Right atrium auricular region (tissue), 2 donors: ENCODE measurements around the gene DGCR2. TPM values are rescaled to one million over a fixed set of nuclear protein-coding genes. Genes with fewer than 3 reads are reported as not detected.
"Not testable (repeated sequence)": the region's sequence is repeated elsewhere in the genome, so short reads cannot be mapped to it uniquely, and the experiment has no call there.

Experiments
- DNase-seq: peaks from one replicate; pipeline ENCODE4 v3.0.0-alpha.2; 2019; ENCODE audit warnings: low spot score
- H3K27ac ChIP-seq, 2 donors: fragments of 200-600 bp; sonication (generic); 1 replicate in 1 of 2; 2 replicates in 1 of 2; pipeline ENCODE4 v1.5.1; 2016 to 2019
- H3K27me3 ChIP-seq, 2 donors: fragments of 200-600 bp; sonication (generic); one replicate each; pipeline versions ENCODE4 v1.5.1 to v1.6.0; 2017 to 2019
- H3K36me3 ChIP-seq: fragments of 200-600 bp; sonication (generic); one replicate; pipeline ENCODE4 v1.5.1; 2016
- H3K4me1 ChIP-seq, 2 donors: fragments of 200-600 bp; sonication (generic); one replicate each; pipeline versions ENCODE4 v1.5.1 to v1.6.0; 2017 to 2019
- H3K4me3 ChIP-seq, 2 donors: fragments of 200-600 bp; sonication (generic); 1 replicate in 1 of 2; 2 replicates in 1 of 2; pipeline ENCODE4 v1.5.1; 2017 to 2019; ENCODE audit warnings: mild to moderate bottlenecking in 1 of 2, moderate library complexity in 1 of 2
- H3K9me3 ChIP-seq, 2 donors: fragments of 200-600 bp; sonication (generic); one replicate each; pipeline ENCODE4 v1.5.1; 2019
- total RNA-seq, 2 donors: library from RNA; depleted of rRNA; stranded (reverse); fragments of >200 nt; gene quantifications; one replicate each; pipeline ENCODE4 v1.1.0, GENCODE V29; 2016
- TF ChIP-seq, protein P1 (sequence below), 2 donors: fragments of 200-600 bp; sonication (generic); IDR thresholded peaks; one replicate each; pipeline ENCODE4 v1.5.1; 2019; ENCODE audit warnings: antibody characterized with exemption in 2 of 2

The DGCR2 gene
- total RNA-seq, 2 donors from 2014 or later, result 32.8 to 48.1 TPM

GRCh38 chr22:19167106-19167869 lies 45.1 kb upstream of the DGCR2 start:
- Histone ChIP-seq H3K36me3 (no peaks in the 10 kb centered on the region), H3K27ac (no peak overlapping the region), H3K27me3 (peaks cover 0 to 4% of the 10 kb centered on the region in 2 donors), H3K4me3 (no peak overlapping the region), H3K4me1 (peaks cover 0 to 25% of the 10 kb centered on the region in 2 donors), H3K9me3 (no peaks in the 10 kb centered on the region)
- TF ChIP-seq, protein P1, sequence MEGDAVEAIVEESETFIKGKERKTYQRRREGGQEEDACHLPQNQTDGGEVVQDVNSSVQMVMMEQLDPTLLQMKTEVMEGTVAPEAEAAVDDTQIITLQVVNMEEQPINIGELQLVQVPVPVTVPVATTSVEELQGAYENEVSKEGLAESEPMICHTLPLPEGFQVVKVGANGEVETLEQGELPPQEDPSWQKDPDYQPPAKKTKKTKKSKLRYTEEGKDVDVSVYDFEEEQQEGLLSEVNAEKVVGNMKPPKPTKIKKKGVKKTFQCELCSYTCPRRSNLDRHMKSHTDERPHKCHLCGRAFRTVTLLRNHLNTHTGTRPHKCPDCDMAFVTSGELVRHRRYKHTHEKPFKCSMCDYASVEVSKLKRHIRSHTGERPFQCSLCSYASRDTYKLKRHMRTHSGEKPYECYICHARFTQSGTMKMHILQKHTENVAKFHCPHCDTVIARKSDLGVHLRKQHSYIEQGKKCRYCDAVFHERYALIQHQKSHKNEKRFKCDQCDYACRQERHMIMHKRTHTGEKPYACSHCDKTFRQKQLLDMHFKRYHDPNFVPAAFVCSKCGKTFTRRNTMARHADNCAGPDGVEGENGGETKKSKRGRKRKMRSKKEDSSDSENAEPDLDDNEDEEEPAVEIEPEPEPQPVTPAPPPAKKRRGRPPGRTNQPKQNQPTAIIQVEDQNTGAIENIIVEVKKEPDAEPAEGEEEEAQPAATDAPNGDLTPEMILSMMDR (IDR thresholded peaks at IDR 0.05), result no peak
- DNase-seq, result no peak

GRCh38 chr22:19166421-19166820 lies 44.2 kb upstream of the DGCR2 start:
- no peak overlapping the region for H3K4me3 ChIP-seq
- peaks cover 0 to 4% of the 10 kb centered on the region in 2 donors for H3K27me3 ChIP-seq
- no peaks in the 10 kb centered on the region for H3K9me3 ChIP-seq
- DNase-seq, result no peak
- TF ChIP-seq, protein P1 (IDR thresholded peaks at IDR 0.05), result no peak
- H3K27ac ChIP-seq, result no peak overlapping the region
- no peaks in the 10 kb centered on the region for H3K36me3 ChIP-seq
- peaks cover 0 to 21% of the 10 kb centered on the region in 2 donors for H3K4me1 ChIP-seq

DNA sequence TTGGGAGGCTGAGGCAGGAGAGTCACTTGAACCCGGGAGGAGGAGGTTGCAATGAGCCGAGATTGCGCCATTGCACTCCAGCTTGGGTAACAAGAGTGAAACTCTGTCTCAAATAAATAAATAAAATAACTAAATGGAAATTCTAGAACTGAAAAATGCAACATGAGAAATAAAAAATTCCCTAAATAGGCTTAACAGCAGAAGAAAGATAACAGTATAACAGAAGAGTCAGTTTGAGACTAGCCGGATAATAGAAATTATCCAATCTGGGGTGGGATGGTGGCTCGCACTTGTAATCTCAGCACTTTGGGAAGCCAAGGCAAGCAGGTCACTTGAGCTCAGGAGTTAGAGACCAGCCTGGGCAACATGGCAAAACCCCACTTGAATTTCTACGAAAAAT lies 42.2 kb upstream of the DGCR2 start:
- TF ChIP-seq, protein P1 (IDR thresholded peaks at IDR 0.05), result no peak
- peaks cover 0 to 4% of the 10 kb centered on the region in 2 donors for H3K27me3 ChIP-seq
- peaks cover 0 to 4% of the 10 kb centered on the region in 2 donors for H3K4me1 ChIP-seq
- H3K27ac ChIP-seq, result no peak overlapping the region
- DNase-seq, result no peak
- no peaks in the 10 kb centered on the region for H3K9me3 ChIP-seq
- no peaks in the 10 kb centered on the region for H3K36me3 ChIP-seq
- H3K4me3 ChIP-seq, result no peak overlapping the region

- H3K27me3 ChIP-seq, H3K27ac ChIP-seq, H3K4me3 ChIP-seq, H3K4me1 ChIP-seq, H3K9me3 ChIP-seq, H3K36me3 ChIP-seq, DNase-seq: not testable (repeated sequence)
Observed at GRCh38 chr22:19158649-19159048, 36.4 kb upstream of the DGCR2 start.

- not testable (repeated sequence) for H3K27ac ChIP-seq, H3K9me3 ChIP-seq, H3K4me1 ChIP-seq, H3K27me3 ChIP-seq, DNase-seq, H3K36me3 ChIP-seq, H3K4me3 ChIP-seq
Observed at GRCh38 chr22:19156109-19156508, 33.9 kb upstream of the DGCR2 start.

DNA sequence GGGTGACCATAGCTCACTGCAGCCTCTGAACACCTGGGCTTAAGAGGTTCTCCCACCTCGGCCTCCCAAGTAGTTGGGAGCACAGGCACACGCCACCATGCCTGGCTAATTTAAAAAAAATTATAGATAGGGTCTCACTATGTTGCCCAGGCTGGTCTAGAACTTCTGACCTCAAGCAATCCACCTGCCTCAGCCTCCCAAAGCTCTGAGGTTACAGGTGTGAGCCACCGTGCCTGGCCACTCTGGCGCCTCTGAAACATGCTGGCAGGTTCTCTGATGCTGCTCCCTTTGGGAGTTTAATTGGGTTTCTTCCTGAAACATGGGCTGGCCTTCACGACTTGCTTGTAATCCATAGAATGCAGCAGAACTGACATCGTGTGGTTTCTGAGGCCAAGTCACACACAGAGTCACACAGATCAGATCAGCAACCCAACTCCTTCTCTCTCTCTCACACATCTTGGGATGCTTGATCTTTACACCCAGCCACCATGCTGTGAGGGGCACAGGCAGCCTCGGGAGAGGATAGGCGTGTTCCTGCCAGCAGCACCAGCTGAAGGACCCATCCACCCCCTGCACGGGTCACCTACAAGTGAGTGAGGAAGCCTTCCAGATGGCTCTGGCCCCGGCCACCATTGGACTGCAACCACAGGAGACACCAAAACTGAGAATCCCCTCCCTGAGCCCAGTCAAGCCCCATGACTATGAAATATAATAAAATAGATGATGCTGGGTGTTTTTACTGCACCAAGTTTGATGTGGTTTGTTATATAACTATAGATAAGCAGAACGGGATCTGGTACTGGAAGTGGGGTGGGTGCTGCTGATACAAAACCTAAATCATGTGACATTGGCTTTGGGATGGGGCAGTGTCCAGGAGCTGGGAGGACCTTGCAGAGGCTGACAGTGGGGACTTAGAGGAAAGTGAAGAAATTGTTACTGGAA lies 31.0 kb upstream of the DGCR2 start:
- DNase-seq, result no peak
- Histone ChIP-seq H3K4me1 (peaks cover 0 to 9% of the 10 kb centered on the region in 2 donors), H3K27me3 (peaks cover 2 to 19% of the 10 kb centered on the region in 2 donors), H3K36me3 (no peaks in the 10 kb centered on the region), H3K27ac (no peak overlapping the region), H3K9me3 (no peaks in the 10 kb centered on the region), H3K4me3 (no peak overlapping the region)
- TF ChIP-seq, protein P1 (IDR thresholded peaks at IDR 0.05), result no peak
